ENCODE results near the gene MED27. TPM values are rescaled to one million over a fixed set of nuclear protein-coding genes. Genes with fewer than 3 reads are reported as not detected.

MED27 gene
- total RNA-seq, 3 donors from 2014 or later = 13.0 to 16.3 (median 14.4) TPM

- Histone ChIP-seq H3K9me3 (no peaks in the 10 kb centered on the region), H3K4me1 (ENCODE audit: low read depth) (no peaks in the 10 kb centered on the region), H3K36me3 (ENCODE audit: low read depth) (no peaks in the 10 kb centered on the region), H3K4me3 (no peak overlapping the region)
- ATAC-seq = no peak
- TF ChIP-seq CTCF (IDR thresholded peaks at IDR 0.05) = no peak
- intact Hi-C loops (cut with DNase I, micrococcal nuclease) = loop anchor here in 1 of 2 donors (10.0 kb wide), 1 partner anchor 58 kb away; no protein-coding TSS in a partner anchor
- DNase-seq = no peak
Observed at GRCh38 chr9:131876486-131876885, 203.2 kb downstream of the MED27 start.

GRCh38 chr9:131875828-131876485, 203.7 kb downstream of the MED27 start:
- ATAC-seq = no peak
- no peak overlapping the region for H3K4me3 ChIP-seq
- intact Hi-C loops (cut with DNase I, micrococcal nuclease) = loop anchor here in 1 of 2 donors (10.0 kb wide), 1 partner anchor 59 kb away; no protein-coding TSS in a partner anchor
- DNase-seq = no peak
- no peaks in the 10 kb centered on the region for H3K9me3 ChIP-seq
- no peak for TF ChIP-seq CTCF (IDR thresholded peaks at IDR 0.05)
- H3K4me1 ChIP-seq (ENCODE audit: low read depth) = no peaks in the 10 kb centered on the region
- H3K36me3 ChIP-seq (ENCODE audit: low read depth) = no peaks in the 10 kb centered on the region

GRCh38 chr9:131874916-131875670, 204.6 kb downstream of the MED27 start:
- no peaks in the 10 kb centered on the region for H3K9me3 ChIP-seq
- ATAC-seq = no peak
- no peak overlapping the region for H3K4me3 ChIP-seq
- intact Hi-C loops (cut with DNase I, micrococcal nuclease) = loop anchor here in 1 of 2 donors (10.0 kb wide), 1 partner anchor 60 kb away; no protein-coding TSS in a partner anchor
- H3K36me3 ChIP-seq (ENCODE audit: low read depth) = no peaks in the 10 kb centered on the region
- no peak for TF ChIP-seq CTCF (IDR thresholded peaks at IDR 0.05)
- DNase-seq = no peak
- H3K4me1 ChIP-seq (ENCODE audit: low read depth) = no peaks in the 10 kb centered on the region

- TF ChIP-seq CTCF (IDR thresholded peaks at IDR 0.05) = no peak
- Histone ChIP-seq H3K4me3 (no peak overlapping the region), H3K36me3 (ENCODE audit: low read depth) (no peaks in the 10 kb centered on the region), H3K4me1 (ENCODE audit: low read depth) (no peaks in the 10 kb centered on the region), H3K9me3 (no peaks in the 10 kb centered on the region)
- intact Hi-C loops (cut with DNase I, micrococcal nuclease) = loop anchor here in 1 of 2 donors (10.0 kb wide), 1 partner anchor 60 kb away; no protein-coding TSS in a partner anchor
- no peak for ATAC-seq
- no peak for DNase-seq
Observed at GRCh38 chr9:131874447-131874846, 205.2 kb downstream of the MED27 start.

- intact Hi-C loops (cut with DNase I, micrococcal nuclease) = loop anchor here in 1 of 2 donors (10.0 kb wide), 1 partner anchor 61 kb away; no protein-coding TSS in a partner anchor
- ATAC-seq (no peak), DNase-seq (no peak)
Observed at GRCh38 chr9:131873891-131874440, 205.7 kb downstream of the MED27 start.

More at GRCh38 chr9:131873891-131874440, 205.7 kb downstream of the MED27 start:
- Histone ChIP-seq H3K36me3 (ENCODE audit: low read depth) (no peaks in the 10 kb centered on the region), H3K4me3 (no peak overlapping the region), H3K9me3 (no peaks in the 10 kb centered on the region), H3K4me1 (ENCODE audit: low read depth) (no peaks in the 10 kb centered on the region)
- TF ChIP-seq CTCF (IDR thresholded peaks at IDR 0.05) = no peak

Data from mucosa of descending colon (tissue), 3 donors.